ENCODE data around the gene ZDHHC11.
"Not testable (repeated sequence)": the region's sequence is repeated elsewhere in the genome, so short reads cannot be mapped to it uniquely, and the experiment has no call there.

DNA sequence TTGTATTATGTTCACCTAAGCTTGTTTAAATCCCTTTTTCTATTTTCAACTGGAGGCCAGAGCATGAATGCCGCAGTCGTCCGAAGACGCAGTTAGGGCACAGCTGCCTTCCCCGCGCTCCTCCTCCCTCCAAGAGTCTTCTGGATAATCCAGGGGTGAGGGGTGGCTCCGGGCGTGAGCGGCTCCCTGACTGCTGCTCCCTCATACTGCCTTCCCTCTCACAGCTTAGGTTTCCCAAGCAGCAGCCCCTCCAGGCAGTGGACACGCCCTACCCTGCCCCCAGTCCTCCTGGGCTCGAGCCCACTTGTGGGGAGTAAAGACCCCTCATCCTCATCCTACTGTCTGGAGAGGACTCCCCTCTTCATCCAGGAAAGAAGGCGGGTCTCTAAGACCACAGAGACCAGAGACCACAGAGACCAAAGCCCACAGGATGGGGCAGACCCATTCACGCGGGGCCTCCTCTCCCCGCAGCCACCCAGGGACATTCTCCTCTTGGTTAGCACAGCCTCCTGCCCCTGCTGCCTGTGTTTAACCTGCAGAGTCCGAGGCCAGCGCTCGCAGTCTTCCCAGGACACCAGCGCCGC, 98.2 kb downstream of the ZDHHC11 start:
- TF ChIP-seq, protein P1, sequence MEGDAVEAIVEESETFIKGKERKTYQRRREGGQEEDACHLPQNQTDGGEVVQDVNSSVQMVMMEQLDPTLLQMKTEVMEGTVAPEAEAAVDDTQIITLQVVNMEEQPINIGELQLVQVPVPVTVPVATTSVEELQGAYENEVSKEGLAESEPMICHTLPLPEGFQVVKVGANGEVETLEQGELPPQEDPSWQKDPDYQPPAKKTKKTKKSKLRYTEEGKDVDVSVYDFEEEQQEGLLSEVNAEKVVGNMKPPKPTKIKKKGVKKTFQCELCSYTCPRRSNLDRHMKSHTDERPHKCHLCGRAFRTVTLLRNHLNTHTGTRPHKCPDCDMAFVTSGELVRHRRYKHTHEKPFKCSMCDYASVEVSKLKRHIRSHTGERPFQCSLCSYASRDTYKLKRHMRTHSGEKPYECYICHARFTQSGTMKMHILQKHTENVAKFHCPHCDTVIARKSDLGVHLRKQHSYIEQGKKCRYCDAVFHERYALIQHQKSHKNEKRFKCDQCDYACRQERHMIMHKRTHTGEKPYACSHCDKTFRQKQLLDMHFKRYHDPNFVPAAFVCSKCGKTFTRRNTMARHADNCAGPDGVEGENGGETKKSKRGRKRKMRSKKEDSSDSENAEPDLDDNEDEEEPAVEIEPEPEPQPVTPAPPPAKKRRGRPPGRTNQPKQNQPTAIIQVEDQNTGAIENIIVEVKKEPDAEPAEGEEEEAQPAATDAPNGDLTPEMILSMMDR (optimal IDR thresholded peaks at IDR 0.05 in 1 of 3, IDR thresholded peaks at IDR 0.05 in 1 of 3, conservative IDR thresholded peaks at IDR 0.05 in 1 of 3; ENCODE audit: extremely low read depth in 1 of 3, insufficient read depth in 2 of 3, low read length in 3 of 3), result not testable (repeated sequence)
- TF ChIP-seq EZH2 (IDR thresholded peaks at IDR 0.05; ENCODE audit: low read length), result not testable (repeated sequence)

Measured in keratinocyte (primary cell).